Muscle of arm (tissue), 14 donors: Measurements from ENCODE around the gene CFAP20. TPM values are rescaled to one million over a fixed set of nuclear protein-coding genes. Genes with fewer than 3 reads are reported as not detected.

Source experiments
- DNase-seq: peaks from one replicate; pipeline ENCODE4 v3.0.0-alpha.2; 2013
- long read RNA-seq, 11 donors: transcript quantifications; one replicate each; lab custom pipeline, GENCODE V29; 2026
- polyA plus RNA-seq, 12 donors: library from polyadenylated mRNA; unstranded; fragments of 120-200 nt; gene quantifications; one replicate each; pipeline ENCODE4 v1.2.1, GENCODE V29; 2013; ENCODE audit not compliant: insufficient read length in 12 of 12

Gene CFAP20
- 10 to 100 TPM in 11 of 12 donors, not detected in 1; 38.2 to 83.5 (median 53.3) TPM for polyA plus RNA-seq
- long read RNA-seq, donor 1, transcript CFAP20-201 (6 exons, 1,354 nt): major isoform, 24 of 48 reads
- long read RNA-seq, donor 1, transcript CFAP20-204 (3 exons, 481 nt): minor isoform, 10 of 48 reads
- long read RNA-seq, donor 1, partial matches to known transcripts: 11 of 48 reads
- long read RNA-seq, donor 1, other reads (novel, unspliced or antisense): 0 of 48 reads
- long read RNA-seq, donor 2, transcript CFAP20-201 (6 exons, 1,354 nt): major isoform, 18 of 29 reads
- long read RNA-seq, donor 2, partial matches to known transcripts: 8 of 29 reads
- long read RNA-seq, donor 2, other reads (novel, unspliced or antisense): 0 of 29 reads
- long read RNA-seq, donor 3, transcript CFAP20-201 (6 exons, 1,354 nt): major isoform, 21 of 26 reads
- long read RNA-seq, donor 3, partial matches to known transcripts: 0 of 26 reads
- long read RNA-seq, donor 3, other reads (novel, unspliced or antisense): 0 of 26 reads
- long read RNA-seq, donor 4, transcript CFAP20-201 (6 exons, 1,354 nt): major isoform, 11 of 14 reads
- long read RNA-seq, donor 4, partial matches to known transcripts: 0 of 14 reads
- long read RNA-seq, donor 4, other reads (novel, unspliced or antisense): 0 of 14 reads
- long read RNA-seq, donor 5, transcript CFAP20-201 (6 exons, 1,354 nt): major isoform, 40 of 53 reads
- long read RNA-seq, donor 5, partial matches to known transcripts: 11 of 53 reads
- long read RNA-seq, donor 5, other reads (novel, unspliced or antisense): 0 of 53 reads
- long read RNA-seq, donor 6, transcript CFAP20-201 (6 exons, 1,354 nt): major isoform, 18 of 27 reads
- long read RNA-seq, donor 6, partial matches to known transcripts: 6 of 27 reads
- long read RNA-seq, donor 6, other reads (novel, unspliced or antisense): 0 of 27 reads
- long read RNA-seq, donor 7, transcript CFAP20-201 (6 exons, 1,354 nt): major isoform, 15 of 18 reads
- long read RNA-seq, donor 7, partial matches to known transcripts: 0 of 18 reads
- long read RNA-seq, donor 7, other reads (novel, unspliced or antisense): 0 of 18 reads
- long read RNA-seq, donor 8, transcript CFAP20-201 (6 exons, 1,354 nt): major isoform, 21 of 30 reads
- long read RNA-seq, donor 8, partial matches to known transcripts: 9 of 30 reads
- long read RNA-seq, donor 8, other reads (novel, unspliced or antisense): 0 of 30 reads
- long read RNA-seq, donor 9, transcript CFAP20-201 (6 exons, 1,354 nt): major isoform, 20 of 32 reads
- long read RNA-seq, donor 9, partial matches to known transcripts: 9 of 32 reads
- long read RNA-seq, donor 9, other reads (novel, unspliced or antisense): 0 of 32 reads
- long read RNA-seq, donor 10, transcript CFAP20-201 (6 exons, 1,354 nt): major isoform, 12 of 30 reads
- long read RNA-seq, donor 10, partial matches to known transcripts: 13 of 30 reads
- long read RNA-seq, donor 10, other reads (novel, unspliced or antisense): 0 of 30 reads
- long read RNA-seq, donor 11, transcript CFAP20-201 (6 exons, 1,354 nt): major isoform, 55 of 97 reads
- long read RNA-seq, donor 11, transcript CFAP20-204 (3 exons, 481 nt): minor isoform, 7 of 97 reads
- long read RNA-seq, donor 11, partial matches to known transcripts: 35 of 97 reads
- long read RNA-seq, donor 11, other reads (novel, unspliced or antisense): 0 of 97 reads

GRCh38 chr16:58129097-58129936, at the start of gene CFAP20:
CFAP20 (minus strand) TSS chr16:58129381; CDS start chr16:58129115, 266 bp downstream.
- DNase-seq: peak; percentile 98

- DNase-seq: no peak
These were observed 48.2 kb upstream of the CFAP20 start for GRCh38 chr16:58177353-58177710.

- DNase-seq: no peak
These were observed 47.6 kb upstream of the CFAP20 start for GRCh38 chr16:58176608-58177352.

- DNase-seq: no peak
These were observed 41.0 kb upstream of the CFAP20 start for GRCh38 chr16:58170223-58170622.

- no peak for DNase-seq
These were observed 31.7 kb upstream of the CFAP20 start for GRCh38 chr16:58160855-58161254.

- no peak for DNase-seq
These were observed 29.5 kb upstream of the CFAP20 start for GRCh38 chr16:58158725-58159124.

- no peak for DNase-seq
These were observed 28.9 kb upstream of the CFAP20 start for GRCh38 chr16:58157951-58158540.

- no peak for DNase-seq
These were observed 28.1 kb upstream of the CFAP20 start for GRCh38 chr16:58157239-58157638.

GRCh38 chr16:58155839-58156238, 26.7 kb upstream of the CFAP20 start:
- DNase-seq: no peak

GRCh38 chr16:58154345-58154744, 25.2 kb upstream of the CFAP20 start:
- DNase-seq: no peak

- no peak for DNase-seq
These were observed 23.2 kb upstream of the CFAP20 start for GRCh38 chr16:58152246-58152868.

- DNase-seq: no peak
These were observed 19.3 kb upstream of the CFAP20 start for GRCh38 chr16:58148526-58148925.

- no peak for DNase-seq
These were observed 18.9 kb upstream of the CFAP20 start for GRCh38 chr16:58148099-58148498.

- DNase-seq: no peak
These were observed 9.7 kb upstream of the CFAP20 start for GRCh38 chr16:58138852-58139251.

GRCh38 chr16:58137581-58137980, 8.4 kb upstream of the CFAP20 start:
- no peak for DNase-seq

GRCh38 chr16:58128711-58129096, 477 bp downstream of the CFAP20 start:
- DNase-seq: peak; percentile 31

- DNase-seq: no peak
These were observed 975 bp downstream of the CFAP20 start for GRCh38 chr16:58128181-58128631.

- DNase-seq: no peak
These were observed 1.5 kb downstream of the CFAP20 start for GRCh38 chr16:58127634-58128033.
